NT2/D1 (cell line): Measurements from ENCODE around the gene PRKRIP1.
"Not testable (repeated sequence)": the region's sequence is repeated elsewhere in the genome, so short reads cannot be mapped to it uniquely, and the experiment has no call there.

Experiments
- DNase-seq: peaks from one replicate; pipeline ENCODE4 v3.0.0-alpha.2; 2011; ENCODE audit warnings: low read depth, low spot score
- H3K27me3 ChIP-seq: 2 replicates; pipeline ENCODE4 v1.6.0; 2011; ENCODE audit warnings: mild to moderate bottlenecking; ENCODE audit not compliant: insufficient read length, insufficient read depth
- H3K36me3 ChIP-seq: 2 replicates; pipeline ENCODE4 v1.6.1; 2011; ENCODE audit warnings: mild to moderate bottlenecking, low read length, mixed read lengths; ENCODE audit not compliant: insufficient read depth, insufficient read length
- H3K4me1 ChIP-seq: 2 replicates; pipeline ENCODE4 v1.5.1; 2011; ENCODE audit not compliant: insufficient read depth, insufficient read length
- H3K4me3 ChIP-seq: 2 replicates; pipeline ENCODE4 v1.5.1; 2011; ENCODE audit warnings: low read depth; ENCODE audit not compliant: insufficient read length
- H3K9ac ChIP-seq: 2 replicates; pipeline ENCODE4 v1.6.0; 2011; ENCODE audit warnings: low read depth; ENCODE audit not compliant: insufficient read length
- H3K9me3 ChIP-seq: 2 replicates; pipeline ENCODE4 v1.5.1; 2011; ENCODE audit warnings: mild to moderate bottlenecking, low read length; ENCODE audit not compliant: insufficient read depth
- SUZ12 ChIP-seq: IDR thresholded peaks from 2 replicates; pipeline ENCODE4 v1.6.1; 2011; ENCODE audit not compliant: insufficient read length, insufficient read depth; ENCODE audit errors: extremely low read depth
- YY1 ChIP-seq: IDR thresholded peaks from 2 replicates; pipeline ENCODE4 v1.6.1; 2011; ENCODE audit not compliant: insufficient read length, insufficient read depth
- ZNF274 ChIP-seq: IDR thresholded peaks from 2 replicates; pipeline ENCODE4 v1.6.1; 2011; ENCODE audit warnings: mild to moderate bottlenecking, low read depth, low read length

Gene PRKRIP1

GRCh38 chr7:102393467-102393866 is 2.7 kb upstream of the PRKRIP1 start:
- DNase-seq = no peak
- no peak overlapping the region for H3K9ac ChIP-seq
- no peak overlapping the region for H3K4me3 ChIP-seq
- H3K9me3 ChIP-seq = no peaks in the 10 kb centered on the region
- no peaks in the 10 kb centered on the region for H3K4me1 ChIP-seq
- H3K27me3 ChIP-seq = no peaks in the 10 kb centered on the region
- peaks cover 20% of the 10 kb centered on the region for H3K36me3 ChIP-seq
- TF ChIP-seq ZNF274 (no peak), YY1 (no peak), SUZ12 (no peak)

DNA sequence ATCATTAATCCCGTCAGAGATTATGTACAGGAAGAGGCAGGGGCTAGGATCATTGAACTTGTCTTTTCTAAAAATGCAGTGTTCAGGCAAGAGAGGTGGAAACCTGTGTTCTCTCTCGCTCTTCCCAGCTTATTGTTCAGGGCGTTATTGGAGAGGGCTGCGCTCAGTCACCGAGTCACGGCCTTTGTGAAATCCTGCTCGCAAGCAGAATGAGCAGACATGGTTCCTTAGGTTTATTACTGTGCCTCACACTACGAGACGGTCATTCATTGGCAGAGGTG is 631 bp upstream of the PRKRIP1 start:
- peak overlapping the region; percentile 78 for H3K4me3 ChIP-seq
- H3K9me3 ChIP-seq = no peaks in the 10 kb centered on the region
- TF ChIP-seq SUZ12 (no peak), ZNF274 (no peak), YY1 (no peak)
- H3K36me3 ChIP-seq = peaks cover 35% of the 10 kb centered on the region
- H3K4me1 ChIP-seq = no peaks in the 10 kb centered on the region
- H3K9ac ChIP-seq = peak overlapping the region; percentile 65
- no peaks in the 10 kb centered on the region for H3K27me3 ChIP-seq
- DNase-seq = no peak

DNA sequence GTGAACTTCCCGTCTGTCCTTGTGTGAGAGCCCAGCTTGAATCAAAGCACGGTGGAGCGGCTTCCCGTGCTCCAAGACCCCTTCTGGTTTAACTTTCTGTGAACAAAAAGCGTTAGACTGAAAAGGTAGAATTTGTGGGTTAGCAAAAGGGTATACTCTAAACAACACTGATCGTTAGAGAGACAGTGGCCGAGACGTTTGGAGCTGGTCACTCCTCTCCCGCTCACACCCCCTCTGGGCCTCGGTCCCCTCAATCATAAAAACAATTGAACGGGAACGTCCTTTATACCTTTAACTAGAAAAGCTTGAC is 502 bp downstream of the PRKRIP1 start:
- DNase-seq = no peak
- Histone ChIP-seq H3K9me3 (no peaks in the 10 kb centered on the region), H3K36me3 (peaks cover 40% of the 10 kb centered on the region), H3K4me3 (peak overlapping the region; percentile 78), H3K27me3 (no peaks in the 10 kb centered on the region), H3K9ac (peak overlapping the region; percentile 89), H3K4me1 (no peaks in the 10 kb centered on the region)
- TF ChIP-seq ZNF274 = no peak
- TF ChIP-seq YY1 = no peak
- no peak for TF ChIP-seq SUZ12

- Histone ChIP-seq H3K4me1 (no peaks in the 10 kb centered on the region), H3K36me3 (peaks cover 46% of the 10 kb centered on the region), H3K4me3 (no peak overlapping the region), H3K27me3 (no peaks in the 10 kb centered on the region), H3K9ac (no peak overlapping the region), H3K9me3 (no peaks in the 10 kb centered on the region)
- TF ChIP-seq SUZ12 (no peak), YY1 (no peak), ZNF274 (no peak)
- no peak for DNase-seq
Observed at GRCh38 chr7:102398543-102398942, 2.4 kb downstream of the PRKRIP1 start.

DNA sequence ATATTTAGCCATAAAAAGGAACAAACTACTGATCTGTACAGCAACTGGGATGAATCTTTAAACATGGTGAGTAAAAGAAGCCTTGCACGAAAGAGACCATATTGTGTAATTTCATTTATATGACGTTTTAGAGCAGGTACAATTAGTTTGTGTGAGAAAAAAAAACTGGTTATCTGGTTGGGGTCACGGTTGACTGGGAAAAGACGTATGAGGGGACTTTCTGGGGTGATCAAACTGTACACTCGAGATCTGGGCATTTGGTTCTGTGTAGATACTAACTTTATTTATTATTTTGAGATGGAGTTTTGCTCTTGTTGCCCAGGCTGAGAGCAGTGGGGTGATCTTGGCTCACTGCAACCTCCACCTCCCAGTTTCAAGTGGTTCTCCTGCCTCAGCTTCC is 4.2 kb downstream of the PRKRIP1 start:
- Histone ChIP-seq H3K36me3 (peaks cover 62% of the 10 kb centered on the region), H3K4me1 (no peaks in the 10 kb centered on the region), H3K27me3 (no peaks in the 10 kb centered on the region), H3K9ac (no peak overlapping the region), H3K4me3 (no peak overlapping the region), H3K9me3 (no peaks in the 10 kb centered on the region)
- TF ChIP-seq ZNF274 (no peak), YY1 (no peak), SUZ12 (no peak)
- no peak for DNase-seq

DNA sequence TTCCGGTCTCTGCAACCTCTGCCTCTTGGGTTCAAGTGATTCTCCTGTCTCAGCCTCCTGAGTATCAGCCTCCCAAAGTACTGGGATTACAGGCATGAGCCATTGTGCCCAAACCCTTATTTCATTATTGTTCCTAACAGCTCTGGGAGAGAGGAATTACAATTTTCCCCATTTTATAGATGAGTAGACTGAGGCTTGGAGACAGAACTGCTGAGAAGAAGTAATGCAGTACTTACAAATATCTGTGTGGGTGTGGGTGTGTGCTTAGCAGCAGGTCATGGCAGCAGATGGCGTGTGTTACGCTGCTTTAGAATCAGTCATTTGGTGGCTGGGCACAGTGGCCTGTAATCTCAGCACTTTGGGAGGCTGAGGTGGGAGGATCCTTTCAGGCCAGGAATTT is 7.4 kb downstream of the PRKRIP1 start:
- H3K9ac ChIP-seq = no peak overlapping the region

DNA sequence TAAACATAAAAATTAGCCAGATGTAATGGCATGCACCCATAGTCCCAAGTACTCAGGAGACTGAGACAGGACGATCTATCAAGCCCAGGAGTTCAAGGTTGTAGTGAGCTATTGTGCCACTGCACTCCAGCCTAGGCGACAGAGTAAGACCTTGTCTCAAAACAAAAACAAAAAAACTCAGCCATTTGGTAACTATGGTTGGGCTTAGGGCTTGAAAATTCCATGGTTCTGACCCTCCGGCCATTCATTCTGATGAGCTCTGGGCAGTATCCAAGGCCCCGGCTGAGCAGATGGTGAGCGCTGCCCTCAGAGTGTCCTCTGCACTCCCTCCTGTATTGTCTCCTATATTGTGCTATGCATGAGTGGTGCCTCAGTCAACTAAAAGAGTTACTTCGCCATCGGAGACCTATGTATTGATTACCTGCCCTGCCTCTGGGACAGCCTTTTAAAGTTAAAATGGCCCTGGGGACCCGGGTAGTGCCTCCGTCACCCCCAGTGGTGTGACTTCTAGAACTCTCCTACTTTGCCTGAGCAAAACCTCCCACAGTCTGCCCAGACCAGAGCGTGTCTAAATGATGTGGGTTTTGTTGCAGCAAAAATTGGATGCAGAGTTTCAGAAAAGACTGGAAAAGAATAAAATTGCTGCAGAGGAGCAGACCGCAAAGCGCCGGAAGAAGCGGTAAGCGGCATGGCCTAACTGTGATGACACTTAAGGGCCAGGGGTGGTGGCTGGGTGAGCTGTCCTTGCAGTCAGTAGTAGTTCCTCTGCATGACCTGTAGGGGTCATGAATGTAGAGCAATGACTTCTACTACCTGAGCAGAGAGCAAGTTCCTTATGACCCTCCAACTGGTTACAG is 8.1 kb downstream of the PRKRIP1 start:
- Histone ChIP-seq H3K36me3 (peaks cover 88% of the 10 kb centered on the region), H3K4me3 (no peak overlapping the region), H3K27me3 (no peaks in the 10 kb centered on the region), H3K9ac (no peak overlapping the region), H3K9me3 (no peaks in the 10 kb centered on the region), H3K4me1 (no peaks in the 10 kb centered on the region)
- DNase-seq = peak; percentile 43
- no peak for TF ChIP-seq ZNF274
- no peak for TF ChIP-seq YY1
- no peak for TF ChIP-seq SUZ12

More for the DNA sequence above, 7.4 kb downstream of the PRKRIP1 start:
- no peak for DNase-seq
- TF ChIP-seq YY1 (no peak), ZNF274 (no peak), SUZ12 (no peak)
- Histone ChIP-seq H3K9me3 (no peaks in the 10 kb centered on the region), H3K27me3 (no peaks in the 10 kb centered on the region), H3K36me3 (peaks cover 91% of the 10 kb centered on the region), H3K4me3 (no peak overlapping the region), H3K4me1 (no peaks in the 10 kb centered on the region)

DNA sequence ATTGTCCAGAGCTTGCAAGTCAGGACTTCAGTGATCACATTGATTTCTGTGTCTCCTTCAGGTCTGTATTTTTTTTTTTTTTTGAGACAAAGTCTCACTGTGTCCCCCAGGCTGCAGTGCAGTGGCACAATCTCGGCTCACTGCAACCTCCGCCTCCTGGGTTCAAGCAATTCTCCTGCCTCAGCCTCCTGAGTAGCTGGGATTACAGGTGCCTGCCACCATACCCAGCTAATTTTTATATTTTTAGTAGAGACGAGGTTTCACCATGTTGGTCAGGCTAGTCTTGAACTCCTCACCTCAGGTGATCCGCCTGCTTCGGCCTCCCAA is 8.7 kb downstream of the PRKRIP1 start:
- not testable (repeated sequence) for H3K9ac ChIP-seq, H3K4me3 ChIP-seq, H3K9me3 ChIP-seq, H3K27me3 ChIP-seq, DNase-seq, H3K4me1 ChIP-seq
- H3K36me3 ChIP-seq = peaks cover 90% of the 10 kb centered on the region
